ENCODE results near the gene SMAD6.

- no peak for TF ChIP-seq CTCF (IDR thresholded peaks at IDR 0.05; ENCODE audit: insufficient read depth, low read depth, low read length)
- no peak for TF ChIP-seq EZH2 (IDR thresholded peaks at IDR 0.05; ENCODE audit: insufficient read depth, low read length)
These were observed 1.5 kb downstream of the SMAD6 start for GRCh38 chr15:66703540-66703941.

Data from astrocyte (in vitro differentiated cells and primary cell).